Ureter (tissue), 1 donor: ENCODE measurements around the gene RALA. TPM values are rescaled to one million over a fixed set of nuclear protein-coding genes. Genes with fewer than 3 reads are reported as not detected.

Experiments used
- DNase-seq: peaks from one replicate; pipeline ENCODE4 v3.0.0-alpha.2; 2020; ENCODE audit warnings: low spot score
- total RNA-seq: library from RNA; stranded (reverse); gene quantifications from one replicate; pipeline ENCODE4 v1.2.4, GENCODE V29; 2023
- donor health status: DM: yes; HTN: yes; CAD: no.

RALA gene
- total RNA-seq: 20.0 TPM

- DNase-seq: peak; percentile 96
Observed at GRCh38 chr7:39623047-39623731, at the start of gene RALA. TSS of gene RALA (plus strand) at chr7:39623572. CDS start at chr7:39686668, 63,096 bp downstream.

GRCh38 chr7:39574673-39575349 is 48.6 kb upstream of the RALA start:
- DNase-seq: no peak

- no peak for DNase-seq
Observed at GRCh38 chr7:39577229-39577874, 46.0 kb upstream of the RALA start.

- DNase-seq: peak; percentile 82
Observed at GRCh38 chr7:39580149-39580874, 43.1 kb upstream of the RALA start.

GRCh38 chr7:39582536-39582935 is 40.8 kb upstream of the RALA start:
- DNase-seq: no peak

- DNase-seq: no peak
Observed at GRCh38 chr7:39583539-39583938, 39.8 kb upstream of the RALA start.

GRCh38 chr7:39587393-39587792 is 36.0 kb upstream of the RALA start:
- DNase-seq: no peak

GRCh38 chr7:39588416-39588815 is 35.0 kb upstream of the RALA start:
- no peak for DNase-seq

GRCh38 chr7:39589323-39590111 is 33.9 kb upstream of the RALA start:
- no peak for DNase-seq

GRCh38 chr7:39592586-39592985 is 30.8 kb upstream of the RALA start:
- DNase-seq: no peak

GRCh38 chr7:39594988-39595620 is 28.3 kb upstream of the RALA start:
- no peak for DNase-seq

- DNase-seq: no peak
Observed at GRCh38 chr7:39602351-39602750, 21.0 kb upstream of the RALA start.

- DNase-seq: no peak
Observed at GRCh38 chr7:39603924-39604323, 19.4 kb upstream of the RALA start.

GRCh38 chr7:39605087-39605486 is 18.3 kb upstream of the RALA start:
- DNase-seq: no peak

- no peak for DNase-seq
Observed at GRCh38 chr7:39606352-39606751, 17.0 kb upstream of the RALA start.

- DNase-seq: no peak
Observed at GRCh38 chr7:39606941-39607340, 16.4 kb upstream of the RALA start.

GRCh38 chr7:39607865-39608264 is 15.5 kb upstream of the RALA start:
- DNase-seq: no peak

GRCh38 chr7:39608278-39608677 is 15.1 kb upstream of the RALA start:
- no peak for DNase-seq

- no peak for DNase-seq
Observed at GRCh38 chr7:39609113-39609934, 14.0 kb upstream of the RALA start.

- DNase-seq: no peak
Observed at GRCh38 chr7:39609935-39610263, 13.5 kb upstream of the RALA start.
